Thyroid gland (tissue), 4 donors: ENCODE measurements around the gene TEKT3. TPM values are rescaled to one million over a fixed set of nuclear protein-coding genes. Genes with fewer than 3 reads are reported as not detected.

ENCODE experiments used
- DNase-seq, 2 donors: peaks; one replicate each; pipeline ENCODE4 v3.0.0-alpha.2; 2019
- H3K27ac ChIP-seq, 3 donors: fragments of 200-600 bp; sonication (generic); 1 replicate in 2 of 3; 2 replicates in 1 of 3; pipeline ENCODE4 v1.5.1; 2016 to 2019; ENCODE audit warnings: mild to moderate bottlenecking in 1 of 3, moderate library complexity in 1 of 3
- H3K27me3 ChIP-seq: fragments of 200-600 bp; sonication (generic); one replicate; pipeline ENCODE4 v1.5.1; 2019
- H3K36me3 ChIP-seq, 2 donors: fragments of 200-600 bp; sonication (generic); one replicate each; pipeline ENCODE4 v1.5.1; 2016 to 2019
- H3K4me1 ChIP-seq, 2 donors: fragments of 200-600 bp; sonication (generic); one replicate each; pipeline ENCODE4 v1.5.1; 2017 to 2019
- H3K4me3 ChIP-seq, 3 donors: fragments of 200-600 bp; sonication (generic); replicated peaks in 1 of 3; 1 replicate in 2 of 3; 2 replicates in 1 of 3; pipeline ENCODE4 v1.5.1; 2016; ENCODE audit warnings: mild to moderate bottlenecking in 1 of 3
- H3K9me3 ChIP-seq: fragments of 200-600 bp; sonication (generic); one replicate; pipeline ENCODE4 v1.5.1; 2017
- CTCF ChIP-seq, 6 experiments: fragments of 200-600 bp in 3 of 6; fragments of 450-650 bp in 3 of 6; sonication (generic) in 3 of 6; IDR thresholded peaks; one replicate each; pipeline ENCODE4 v1.5.1; 2016 to 2019; ENCODE audit warnings: antibody characterized with exemption in 6 of 6, mild to moderate bottlenecking in 2 of 6, inconsistent platforms in 1 of 6, moderate library complexity in 1 of 6
- POLR2A ChIP-seq, 2 donors: fragments of 450-650 bp; IDR thresholded peaks; one replicate each; pipeline ENCODE4 v1.6.1; 2017; ENCODE audit warnings: antibody characterized with exemption in 2 of 2, mild to moderate bottlenecking in 2 of 2, moderate library complexity in 1 of 2
- WGBS, 2 donors: methylation state at CpG; one replicate each; pipeline ENCODE4 v1.1.5; 2017; 5-methylcytosine and 5-hydroxymethylcytosine counted together
- intact Hi-C: fragments of 100-400 bp; cut with DNase I; formaldehyde crosslinking; loops from one replicate; pipeline ENCODE4 v1.15.1; 2023
- total RNA-seq, 4 donors: library from RNA; depleted of rRNA; stranded (reverse); fragments of >200 nt; gene quantifications; one replicate each; pipeline ENCODE4 v1.2.3, GENCODE V29; 2016

Gene TEKT3
- total RNA-seq, 4 donors from 2014 or later, result 1.1 to 2.3 (median 1.9) TPM; not detected in 1

GRCh38 chr17:15335446-15335845, 6.0 kb downstream of the TEKT3 start:
- no peak overlapping the region for H3K27ac ChIP-seq
- H3K36me3 ChIP-seq, result no peaks in the 10 kb centered on the region
- H3K4me3 ChIP-seq, result no peak overlapping the region
- DNase-seq, result no peak
- no peaks in the 10 kb centered on the region for H3K9me3 ChIP-seq
- no peaks in the 10 kb centered on the region for H3K27me3 ChIP-seq
- 25 to 29% methylated on average over 1 of the region's 1 CpG for WGBS, 2 donors
- TF ChIP-seq POLR2A (IDR thresholded peaks at IDR 0.05) (no peak), CTCF (IDR thresholded peaks at IDR 0.05) (no peak)
- intact Hi-C loops, result no loop called here
- no peaks in the 10 kb centered on the region for H3K4me1 ChIP-seq

- Histone ChIP-seq H3K4me3 (no peak overlapping the region), H3K36me3 (no peaks in the 10 kb centered on the region), H3K27me3 (no peaks in the 10 kb centered on the region), H3K4me1 (no peaks in the 10 kb centered on the region), H3K27ac (no peak overlapping the region), H3K9me3 (no peaks in the 10 kb centered on the region)
- 96 to 98% methylated on average over 3 of the region's 3 CpGs for WGBS, 2 donors
- intact Hi-C loops, result no loop called here
- TF ChIP-seq CTCF (IDR thresholded peaks at IDR 0.05), result no peak
- no peak for TF ChIP-seq POLR2A (IDR thresholded peaks at IDR 0.05)
- DNase-seq, result no peak
Observed at GRCh38 chr17:15334266-15334665, 7.1 kb downstream of the TEKT3 start.

GRCh38 chr17:15332338-15332737, 9.1 kb downstream of the TEKT3 start:
- H3K4me3 ChIP-seq, result no peak overlapping the region
- H3K36me3 ChIP-seq, result no peaks in the 10 kb centered on the region
- no peaks in the 10 kb centered on the region for H3K27me3 ChIP-seq
- DNase-seq, result no peak
- TF ChIP-seq POLR2A (IDR thresholded peaks at IDR 0.05) (no peak), CTCF (IDR thresholded peaks at IDR 0.05) (no peak)
- intact Hi-C loops, result no loop called here
- no peaks in the 10 kb centered on the region for H3K9me3 ChIP-seq
- 49 to 57% methylated on average over 5 to 6 of the region's 6 CpGs for WGBS, 2 donors
- no peak overlapping the region for H3K27ac ChIP-seq
- H3K4me1 ChIP-seq, result no peaks in the 10 kb centered on the region

GRCh38 chr17:15323131-15323530, 18.3 kb downstream of the TEKT3 start:
- intact Hi-C loops, result no loop called here
- Histone ChIP-seq H3K36me3 (no peaks in the 10 kb centered on the region), H3K4me3 (no peak overlapping the region), H3K9me3 (no peaks in the 10 kb centered on the region), H3K27me3 (no peaks in the 10 kb centered on the region), H3K27ac (no peak overlapping the region), H3K4me1 (no peaks in the 10 kb centered on the region)
- TF ChIP-seq CTCF (IDR thresholded peaks at IDR 0.05), result no peak
- TF ChIP-seq POLR2A (IDR thresholded peaks at IDR 0.05), result no peak
- no peak for DNase-seq
- WGBS, 2 donors, result 74 to 82% methylated on average over 4 of the region's 4 CpGs

- 86 to 90% methylated on average over 6 of the region's 6 CpGs for WGBS, 2 donors
- Histone ChIP-seq H3K36me3 (no peaks in the 10 kb centered on the region), H3K4me3 (no peak overlapping the region), H3K9me3 (no peaks in the 10 kb centered on the region), H3K27me3 (no peaks in the 10 kb centered on the region), H3K4me1 (no peaks in the 10 kb centered on the region), H3K27ac (no peak overlapping the region)
- intact Hi-C loops, result no loop called here
- TF ChIP-seq POLR2A (IDR thresholded peaks at IDR 0.05) (no peak), CTCF (IDR thresholded peaks at IDR 0.05) (no peak)
- DNase-seq, result no peak
Observed at GRCh38 chr17:15321556-15322251, 19.7 kb downstream of the TEKT3 start.
